Measurements from ENCODE around the gene NAA10.

The NAA10 gene

GRCh38 chrX:153930011-153930910 lies 4.6 kb downstream of the NAA10 start:
- no peak for TF ChIP-seq ZNF175 (tag by site-specific recombination; IDR thresholded peaks at IDR 0.05)
- no peak for TF ChIP-seq FEZF1 (tag by site-specific recombination; IDR thresholded peaks at IDR 0.05)
- no peak for TF ChIP-seq ZBTB8A (tag by site-specific recombination; IDR thresholded peaks at IDR 0.05)
- no peak for TF ChIP-seq TRIM28 (IDR thresholded peaks at IDR 0.05; ENCODE audit: borderline replicate concordance, low read length)
- no peak for TF ChIP-seq ZBTB17 (tag by site-specific recombination; IDR thresholded peaks at IDR 0.05)
- TF ChIP-seq ZNF341 (tag by site-specific recombination; IDR thresholded peaks at IDR 0.05; ENCODE audit: low read depth) = no peak
- no peak overlapping the region for H3K27ac ChIP-seq (ENCODE audit: extremely low read depth, low read depth, low read length)
- ChIA-PET CTCF (interaction anchor here (0.7 to 14.7 kb wide), 4 partner anchors 8 to 201 kb away, joined by 3 to 267 read pairs (median 3); partner anchors contain the start of gene RENBP), POLR2A (interaction anchor here (0.6 to 4.2 kb wide), 4 partner anchors 17 to 967 kb away, joined by 3 to 67 read pairs (median 4); partner anchors contain the start of genes HCFC1 and TMEM187)
- no peak overlapping the region for H3K4me3 ChIP-seq (ENCODE audit: low read depth, low read length)
- H3K9me3 ChIP-seq (ENCODE audit: control insufficient read depth, insufficient read depth, low read depth, low read length) = no peaks in the 10 kb centered on the region
- peaks cover 15% of the 10 kb centered on the region for H3K4me1 ChIP-seq (ENCODE audit: control insufficient read depth, insufficient read depth, low read length)
- H3K36me3 ChIP-seq (ENCODE audit: control insufficient read depth in 2 of 2, insufficient read depth in 1 of 2, low read length in 2 of 2) = peaks cover 23 to 48% of the 10 kb centered on the region in 2 experiments

GRCh38 chrX:153929576-153929975 lies 5.3 kb downstream of the NAA10 start:
- Histone ChIP-seq H3K27ac (ENCODE audit: extremely low read depth, low read depth, low read length) (peak overlapping the region; percentile 62; the same call in 1 of the 2 replicates), H3K4me1 (ENCODE audit: control insufficient read depth, insufficient read depth, low read length) (peaks cover 15% of the 10 kb centered on the region), H3K36me3 (ENCODE audit: control insufficient read depth in 2 of 2, insufficient read depth in 1 of 2, low read length in 2 of 2) (peaks cover 23 to 48% of the 10 kb centered on the region in 2 experiments), H3K4me3 (ENCODE audit: low read depth, low read length) (no peak overlapping the region), H3K9me3 (ENCODE audit: control insufficient read depth, insufficient read depth, low read depth, low read length) (no peaks in the 10 kb centered on the region)
- no peak for TF ChIP-seq SP7 (tag by site-specific recombination; IDR thresholded peaks at IDR 0.05)
- no peak for TF ChIP-seq ZNF394 (tag by site-specific recombination; IDR thresholded peaks at IDR 0.05; ENCODE audit: borderline replicate concordance)
- no peak for TF ChIP-seq ZNF18 (tag by site-specific recombination; IDR thresholded peaks at IDR 0.05)
- TF ChIP-seq ZNF654 (tag by site-specific recombination; IDR thresholded peaks at IDR 0.05; ENCODE audit: low read depth) = no peak
- no peak for TF ChIP-seq ZNF658 (tag by site-specific recombination; IDR thresholded peaks at IDR 0.05)
- no peak for TF ChIP-seq GFI1B (tag by site-specific recombination; IDR thresholded peaks at IDR 0.05)
- TF ChIP-seq ZNF580 (tag by site-specific recombination; IDR thresholded peaks at IDR 0.05) = no peak
- no peak for TF ChIP-seq GLI2 (tag by site-specific recombination; IDR thresholded peaks at IDR 0.05; ENCODE audit: borderline replicate concordance, low read depth)
- TF ChIP-seq KLF1 (tag by site-specific recombination; IDR thresholded peaks at IDR 0.05) = no peak
- TF ChIP-seq ZNF362 (tag by site-specific recombination; IDR thresholded peaks at IDR 0.05) = no peak
- no peak for TF ChIP-seq TSHZ1 (tag by site-specific recombination; IDR thresholded peaks at IDR 0.05; ENCODE audit: borderline replicate concordance)
- TF ChIP-seq CTCF (tag by site-specific recombination; IDR thresholded peaks at IDR 0.05) = no peak
- CTCF ChIA-PET = interaction anchor here (0.7 to 14.7 kb wide), 3 partner anchors 9 to 201 kb away, joined by 3 to 267 read pairs (median 3); partner anchors contain the start of gene RENBP
- POLR2A ChIA-PET = interaction anchor here (0.5 to 4.2 kb wide), 5 partner anchors 18 to 146 kb away, joined by 3 to 67 read pairs (median 5); partner anchors contain the start of genes HCFC1 and TMEM187
